Fibroblast of villous mesenchyme (primary cell): ENCODE measurements around the gene TMEM140. TPM values are rescaled to one million over a fixed set of nuclear protein-coding genes. Genes with fewer than 3 reads are reported as not detected.

Source experiments
- DNase-seq: peaks from one replicate; pipeline ENCODE4 v3.0.0-alpha.2; 2010; ENCODE audit warnings: low read depth
- H3K4me3 ChIP-seq: 2 replicates; pipeline ENCODE4 v1.5.1; 2011; ENCODE audit warnings: low read depth, mild to moderate bottlenecking, low read length
- CTCF ChIP-seq: IDR thresholded peaks from 2 replicates; pipeline ENCODE4 v1.5.1; 2012; ENCODE audit warnings: low read depth, mild to moderate bottlenecking, low read length; ENCODE audit not compliant: insufficient read depth
- total RNA-seq: library from RNA; depleted of rRNA; stranded (reverse); fragments of >200 nt; gene quantifications from 2 replicates; pipeline ENCODE4 v1.2.3, GENCODE V29; 2012

TMEM140 gene
- total RNA-seq, 1 donor: 5.2 TPM

- no peak for DNase-seq
- no peak for TF ChIP-seq CTCF
Measured at GRCh38 chr7:135174941-135175340, 27.1 kb downstream of the TMEM140 start.

GRCh38 chr7:135175931-135176330, 28.1 kb downstream of the TMEM140 start:
- H3K4me3 ChIP-seq: no peak overlapping the region
- DNase-seq: no peak
- TF ChIP-seq CTCF: no peak

More at GRCh38 chr7:135174941-135175340, 27.1 kb downstream of the TMEM140 start:
- H3K4me3 ChIP-seq: no peak overlapping the region

GRCh38 chr7:135177028-135177696, 29.3 kb downstream of the TMEM140 start:
- no peak for DNase-seq
- TF ChIP-seq CTCF: no peak
- H3K4me3 ChIP-seq: no peak overlapping the region

GRCh38 chr7:135178364-135178763, 30.5 kb downstream of the TMEM140 start:
- no peak overlapping the region for H3K4me3 ChIP-seq
- no peak for TF ChIP-seq CTCF
- DNase-seq: no peak

GRCh38 chr7:135179321-135179925, 31.6 kb downstream of the TMEM140 start:
- no peak for TF ChIP-seq CTCF
- no peak overlapping the region for H3K4me3 ChIP-seq
- DNase-seq: no peak

- no peak for TF ChIP-seq CTCF
- no peak overlapping the region for H3K4me3 ChIP-seq
- DNase-seq: no peak
Measured at GRCh38 chr7:135180122-135180521, 32.2 kb downstream of the TMEM140 start.
